HEK293T (cell line): Measurements from ENCODE around the gene GGA1.
A peak's percentile ranks its signal among the peaks of the same experiment; 100 is the strongest.

Experiments
- CTCF ChIA-PET: fragments of 350-600 bp; formaldehyde crosslinking; extraction: SDS; loops from one replicate; lab custom pipeline; 2021; ENCODE audit warnings: antibody characterized with exemption, inconsistent platforms; lab: Yijun Ruan, JAX
- POLR2A ChIA-PET: fragments of 350-600 bp; formaldehyde crosslinking; extraction: SDS; loops from one replicate; lab custom pipeline; 2020; ENCODE audit warnings: antibody characterized with exemption, inconsistent platforms; lab: Yijun Ruan, JAX
- DNase-seq: peaks from one replicate; pipeline ENCODE4 v3.0.0; 2012; ENCODE audit warnings: mixed read lengths; ENCODE audit errors: extremely low spot score
- ARNT ChIP-seq: fragments of 450-650 bp; IDR thresholded peaks from 2 replicates; pipeline ENCODE4 v1.6.1; 2017; ENCODE audit warnings: mild to moderate bottlenecking
- BHLHE40 ChIP-seq: fragments of 450-650 bp; IDR thresholded peaks from 2 replicates; pipeline ENCODE4 v1.6.1; 2016; ENCODE audit warnings: mild to moderate bottlenecking, moderate library complexity, borderline replicate concordance
- CTBP1 ChIP-seq: fragments of 450-650 bp; IDR thresholded peaks from 2 replicates; pipeline ENCODE4 v1.6.1; 2016; ENCODE audit warnings: borderline replicate concordance
- ELF4 ChIP-seq: fragments of 450-650 bp; IDR thresholded peaks from 2 replicates; pipeline ENCODE4 v1.6.1; 2017; ENCODE audit warnings: antibody characterized with exemption
- FOXA1 ChIP-seq: fragments of 450-650 bp; IDR thresholded peaks from 2 replicates; pipeline ENCODE4 v1.6.1; 2016; ENCODE audit warnings: mild to moderate bottlenecking
- FOXK2 ChIP-seq: fragments of 450-650 bp; IDR thresholded peaks from 2 replicates; pipeline ENCODE4 v1.6.1; 2016; ENCODE audit warnings: mild to moderate bottlenecking
- FOXM1 ChIP-seq: fragments of 450-650 bp; IDR thresholded peaks from 2 replicates; pipeline ENCODE4 v1.6.1; 2017; ENCODE audit warnings: mild to moderate bottlenecking, borderline replicate concordance
- HDGF ChIP-seq: fragments of 450-650 bp; IDR thresholded peaks from 2 replicates; pipeline ENCODE4 v1.6.1; 2017; ENCODE audit warnings: antibody characterized with exemption, borderline replicate concordance
- L3MBTL2 ChIP-seq: fragments of 450-650 bp; conservative IDR thresholded peaks from 2 replicates; pipeline ENCODE4 v1.6.1; 2016; ENCODE audit warnings: mild to moderate bottlenecking
- LEF1 ChIP-seq: fragments of 450-650 bp; IDR thresholded peaks from 2 replicates; pipeline ENCODE4 v1.6.1; 2017; ENCODE audit warnings: mild to moderate bottlenecking, borderline replicate concordance
- NFRKB ChIP-seq: fragments of 450-650 bp; IDR thresholded peaks from 2 replicates; pipeline ENCODE4 v1.6.1; 2016; ENCODE audit warnings: mild to moderate bottlenecking, moderate library complexity
- PKNOX1 ChIP-seq: fragments of 450-650 bp; IDR thresholded peaks from 2 replicates; pipeline ENCODE4 v1.6.1; 2016
- SP1 ChIP-seq: fragments of 450-650 bp; IDR thresholded peaks from 2 replicates; pipeline ENCODE4 v1.6.1; 2017
- SUZ12 ChIP-seq: fragments of 450-650 bp; IDR thresholded peaks from 2 replicates; pipeline ENCODE4 v1.6.1; 2016; ENCODE audit warnings: mild to moderate bottlenecking
- TARDBP ChIP-seq: fragments of 450-650 bp; IDR thresholded peaks from 2 replicates; pipeline ENCODE4 v1.6.1; 2016
- ZNF384 ChIP-seq: fragments of 450-650 bp; IDR thresholded peaks from 2 replicates; pipeline ENCODE4 v1.6.1; 2016

The GGA1 gene

GRCh38 chr22:37566329-37566837 lies 42.3 kb upstream of the GGA1 start:
- ChIA-PET POLR2A (interaction anchor here (0.5 to 4.1 kb wide), 4 partner anchors 9 to 24 kb away, joined by 3 to 17 read pairs (median 4); no protein-coding TSS in a partner anchor), CTCF (interaction anchor here (0.6 to 3.1 kb wide), 12 partner anchors 10 to 76 kb away, joined by 3 to 31 read pairs (median 4); no protein-coding TSS in a partner anchor)
- TF ChIP-seq CTBP1 (no peak), HDGF (no peak), LEF1 (no peak), FOXK2 (no peak), PKNOX1 (no peak), ELF4 (no peak)
- no peak for DNase-seq

GRCh38 chr22:37566903-37567798 lies 41.5 kb upstream of the GGA1 start:
- CTCF ChIA-PET: interaction anchor here (0.6 to 3.1 kb wide), 18 partner anchors 10 to 1225 kb away, joined by 3 to 31 read pairs (median 4); no protein-coding TSS in a partner anchor
- peak; percentile 79 for DNase-seq
- TF ChIP-seq ELF4 (no peak), TARDBP (no peak), ARNT (no peak), SUZ12 (no peak), NFRKB (no peak), HDGF (0 out of 2 replicates have a peak, but pooled peaks have one; percentile 57), BHLHE40 (no peak), L3MBTL2 (no peak)
- POLR2A ChIA-PET: interaction anchor here (0.5 to 4.1 kb wide), 6 partner anchors 10 to 91 kb away, joined by 3 to 17 read pairs (median 4); partner anchors contain the start of gene PDXP

GRCh38 chr22:37568012-37568411 lies 40.6 kb upstream of the GGA1 start:
- no peak for DNase-seq
- CTCF ChIA-PET: interaction anchor here (0.6 to 3.1 kb wide), 10 partner anchors 9 to 1084 kb away, joined by 3 to 31 read pairs (median 4); no protein-coding TSS in a partner anchor
- POLR2A ChIA-PET: interaction anchor here (1.6 to 4.1 kb wide), 2 partner anchors 23 to 24 kb away, joined by 8 to 17 read pairs; no protein-coding TSS in a partner anchor
- TF ChIP-seq LEF1 (no peak), HDGF (no peak), L3MBTL2 (no peak), FOXA1 (no peak), NFRKB (no peak), TARDBP (no peak), ELF4 (no peak), PKNOX1 (no peak), BHLHE40 (no peak), SP1 (no peak), CTBP1 (no peak), FOXM1 (no peak), SUZ12 (no peak), ARNT (no peak), ZNF384 (no peak), FOXK2 (no peak)

GRCh38 chr22:37568448-37569008 lies 40.1 kb upstream of the GGA1 start:
- ChIA-PET CTCF (interaction anchor here (1.3 to 3.1 kb wide), 3 partner anchors 23 to 38 kb away, joined by 3 to 31 read pairs (median 14); no protein-coding TSS in a partner anchor), POLR2A (interaction anchor here (0.5 to 4.1 kb wide), 7 partner anchors 9 to 38 kb away, joined by 3 to 17 read pairs (median 4); partner anchors contain the start of gene LGALS2)
- TF ChIP-seq ZNF384 (no peak), ELF4 (no peak), FOXM1 (no peak)
- DNase-seq: no peak

GRCh38 chr22:37569009-37569920 lies 39.4 kb upstream of the GGA1 start:
- POLR2A ChIA-PET: interaction anchor here (0.5 to 1.7 kb wide), 5 partner anchors 10 to 37 kb away, joined by 3 to 6 read pairs (median 4); partner anchors contain the start of gene LGALS2
- CTCF ChIA-PET: interaction anchor here (1.9 to 2.4 kb wide), 2 partner anchors 23 to 30 kb away, joined by 6 to 14 read pairs; no protein-coding TSS in a partner anchor
- TF ChIP-seq ELF4 (no peak), TARDBP (no peak), PKNOX1 (no peak), CTBP1 (no peak), L3MBTL2 (no peak)
- no peak for DNase-seq
